ENCODE results near the gene HERC2. TPM values are rescaled to one million over a fixed set of nuclear protein-coding genes. Genes with fewer than 3 reads are reported as not detected.
A peak's percentile ranks its signal among the peaks of the same experiment; 100 is the strongest.
"Not testable (repeated sequence)": the region's sequence is repeated elsewhere in the genome, so short reads cannot be mapped to it uniquely, and the experiment has no call there.

Gene HERC2
- polyA plus RNA-seq, 1 of the 3 experiments (the other 2 are of a cell fraction): 22.3 TPM

DNA sequence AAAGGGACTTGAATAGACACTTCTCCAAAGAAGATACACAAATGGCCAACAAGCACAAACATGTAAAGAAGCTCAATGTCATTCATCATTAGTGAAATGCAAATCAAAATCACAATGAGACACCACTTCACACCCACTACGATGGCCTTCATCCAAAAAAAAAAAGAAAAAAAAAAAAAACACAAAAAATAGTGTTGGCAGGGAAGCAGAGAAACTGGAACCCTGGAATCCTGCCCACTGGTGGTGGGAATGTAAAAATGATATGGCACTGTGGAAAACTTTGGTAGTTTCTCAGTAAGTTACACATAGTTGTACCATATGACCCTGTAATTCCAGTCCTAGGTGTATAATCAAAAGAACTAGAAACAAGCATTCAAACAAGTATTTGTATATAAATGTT lies 94.7 kb downstream of the HERC2 start:
- H3F3A ChIP-seq (replicated peaks; ENCODE audit: insufficient read depth); H4K20me1 ChIP-seq (ENCODE audit: insufficient read depth); POLR2A ChIA-PET; H3K9me2 ChIP-seq; H3K27me3 ChIP-seq (ENCODE audit: insufficient read depth); DNase-seq; H3K9ac ChIP-seq; H3K4me1 ChIP-seq (ENCODE audit: control insufficient read depth in 1 of 2, insufficient read depth in 2 of 2, low read depth in 1 of 2, low read length in 1 of 2); H3K4me3 ChIP-seq (ENCODE audit: low read depth in 2 of 2, low read length in 1 of 2); H3K9me3 ChIP-seq; H3K27ac ChIP-seq (ENCODE audit: low read depth in 2 of 2, low read length in 1 of 2); H3K4me2 ChIP-seq; H2AFZ ChIP-seq (ENCODE audit: low read depth); H3K79me2 ChIP-seq (ENCODE audit: insufficient read depth): not testable (repeated sequence)
- CTCF ChIA-PET: interaction anchor here (0.6 to 1.2 kb wide), 2 partner anchors 12 to 36 kb away, joined by 3 read pairs; no protein-coding TSS in a partner anchor
- TF ChIP-seq, protein P1, sequence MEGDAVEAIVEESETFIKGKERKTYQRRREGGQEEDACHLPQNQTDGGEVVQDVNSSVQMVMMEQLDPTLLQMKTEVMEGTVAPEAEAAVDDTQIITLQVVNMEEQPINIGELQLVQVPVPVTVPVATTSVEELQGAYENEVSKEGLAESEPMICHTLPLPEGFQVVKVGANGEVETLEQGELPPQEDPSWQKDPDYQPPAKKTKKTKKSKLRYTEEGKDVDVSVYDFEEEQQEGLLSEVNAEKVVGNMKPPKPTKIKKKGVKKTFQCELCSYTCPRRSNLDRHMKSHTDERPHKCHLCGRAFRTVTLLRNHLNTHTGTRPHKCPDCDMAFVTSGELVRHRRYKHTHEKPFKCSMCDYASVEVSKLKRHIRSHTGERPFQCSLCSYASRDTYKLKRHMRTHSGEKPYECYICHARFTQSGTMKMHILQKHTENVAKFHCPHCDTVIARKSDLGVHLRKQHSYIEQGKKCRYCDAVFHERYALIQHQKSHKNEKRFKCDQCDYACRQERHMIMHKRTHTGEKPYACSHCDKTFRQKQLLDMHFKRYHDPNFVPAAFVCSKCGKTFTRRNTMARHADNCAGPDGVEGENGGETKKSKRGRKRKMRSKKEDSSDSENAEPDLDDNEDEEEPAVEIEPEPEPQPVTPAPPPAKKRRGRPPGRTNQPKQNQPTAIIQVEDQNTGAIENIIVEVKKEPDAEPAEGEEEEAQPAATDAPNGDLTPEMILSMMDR (IDR thresholded peaks at IDR 0.05): peak; percentile 63
- WGBS (ENCODE audit: low lambda C conversion rate): 64% methylated on average over 1 of the region's 1 CpG
- H3K36me3 ChIP-seq (replicated peaks in 1 of 2; ENCODE audit: control insufficient read depth in 1 of 2, insufficient read depth in 2 of 2, low read length in 1 of 2): peaks cover 12 to 41% of the 10 kb centered on the region in 2 experiments

DNA sequence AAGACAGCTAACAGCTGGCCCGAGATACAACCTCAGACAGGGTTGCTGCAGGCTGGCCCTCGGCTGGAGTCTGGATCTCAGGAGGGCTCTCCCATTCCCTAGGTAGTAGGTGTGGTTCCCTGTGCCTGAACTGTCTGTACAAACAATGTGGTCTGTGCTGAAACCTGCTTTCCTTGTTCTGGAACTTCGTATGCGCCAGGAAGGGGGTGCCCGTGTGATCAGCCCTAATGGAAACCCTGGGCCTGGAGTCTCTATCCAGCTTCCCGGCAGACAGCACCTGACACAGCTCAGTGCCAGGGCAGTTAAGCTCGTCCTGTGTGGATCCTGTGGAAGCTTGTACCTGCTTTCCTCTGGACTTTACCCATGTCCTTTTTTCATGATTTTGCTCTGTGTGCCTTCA lies 99.4 kb downstream of the HERC2 start:
- H3K9ac ChIP-seq; H3K9me2 ChIP-seq; H4K20me1 ChIP-seq (ENCODE audit: insufficient read depth); H3K79me2 ChIP-seq (ENCODE audit: insufficient read depth); H3K27me3 ChIP-seq (ENCODE audit: insufficient read depth); H3K27ac ChIP-seq (ENCODE audit: low read depth in 2 of 2, low read length in 1 of 2); CTCF ChIA-PET; H3F3A ChIP-seq (replicated peaks; ENCODE audit: insufficient read depth); H3K9me3 ChIP-seq; H3K4me3 ChIP-seq (ENCODE audit: low read depth in 2 of 2, low read length in 1 of 2); DNase-seq; H3K4me1 ChIP-seq (ENCODE audit: control insufficient read depth in 1 of 2, insufficient read depth in 2 of 2, low read depth in 1 of 2, low read length in 1 of 2); H3K4me2 ChIP-seq; H2AFZ ChIP-seq (ENCODE audit: low read depth); POLR2A ChIA-PET: not testable (repeated sequence)
- peaks cover 20 to 32% of the 10 kb centered on the region in 2 experiments for H3K36me3 ChIP-seq (replicated peaks in 1 of 2; ENCODE audit: control insufficient read depth in 1 of 2, insufficient read depth in 2 of 2, low read length in 1 of 2)
- 98% methylated on average over 6 of the region's 7 CpGs for WGBS (ENCODE audit: low lambda C conversion rate)

DNA sequence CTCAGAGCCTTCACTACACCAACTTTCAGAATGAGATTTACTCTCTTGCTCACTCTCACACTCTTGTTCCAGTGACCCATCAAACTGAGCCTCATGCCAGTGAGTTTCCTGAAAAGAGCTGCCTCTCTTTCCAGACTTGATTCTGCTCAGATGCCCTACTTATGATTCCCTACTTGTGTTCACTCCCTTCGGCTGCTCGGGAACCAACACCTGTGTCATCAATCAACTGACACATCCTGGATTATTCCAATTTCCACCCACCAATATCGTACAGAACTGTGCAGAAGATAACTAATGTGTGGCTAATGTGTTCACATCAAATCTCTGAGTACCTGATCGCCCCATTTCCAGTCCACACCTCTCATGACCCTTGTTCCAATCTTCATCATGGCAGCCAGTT lies 100.3 kb downstream of the HERC2 start:
- H3K9me2 ChIP-seq; CTCF ChIA-PET; H3K4me1 ChIP-seq (ENCODE audit: control insufficient read depth in 1 of 2, insufficient read depth in 2 of 2, low read depth in 1 of 2, low read length in 1 of 2); DNase-seq; H2AFZ ChIP-seq (ENCODE audit: low read depth); POLR2A ChIA-PET; H3K79me2 ChIP-seq (ENCODE audit: insufficient read depth); H3K9ac ChIP-seq; H3K4me3 ChIP-seq (ENCODE audit: low read depth in 2 of 2, low read length in 1 of 2); H3K4me2 ChIP-seq; H3K27ac ChIP-seq (ENCODE audit: low read depth in 2 of 2, low read length in 1 of 2); H3F3A ChIP-seq (replicated peaks; ENCODE audit: insufficient read depth); H4K20me1 ChIP-seq (ENCODE audit: insufficient read depth); H3K27me3 ChIP-seq (ENCODE audit: insufficient read depth); H3K9me3 ChIP-seq: not testable (repeated sequence)
- 97% methylated on average over 3 of the region's 4 CpGs for WGBS (ENCODE audit: low lambda C conversion rate)
- H3K36me3 ChIP-seq (replicated peaks in 1 of 2; ENCODE audit: control insufficient read depth in 1 of 2, insufficient read depth in 2 of 2, low read length in 1 of 2): peaks cover 20 to 23% of the 10 kb centered on the region in 2 experiments

DNA sequence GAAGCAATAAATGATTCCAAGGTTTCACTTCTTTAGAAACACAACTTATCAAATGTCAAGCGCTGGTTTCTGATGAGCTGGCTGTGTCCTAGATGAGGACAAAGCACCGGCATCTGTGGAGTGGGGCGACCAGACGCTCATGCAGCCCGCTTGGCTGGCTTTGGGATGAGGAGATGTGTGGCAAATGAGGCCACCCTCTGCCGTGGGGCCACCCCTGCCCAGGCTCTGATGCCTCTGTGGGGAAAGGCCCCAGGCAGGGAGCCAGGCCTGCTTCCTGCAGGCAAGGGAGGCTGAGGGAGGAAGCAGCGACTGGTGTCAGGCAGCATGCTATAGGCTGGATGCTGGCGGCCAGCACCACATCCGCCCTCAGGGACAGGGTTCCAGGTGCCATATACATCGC lies 102.9 kb downstream of the HERC2 start:
- POLR2A ChIA-PET: no interaction called here
- no peak overlapping the region for H3K4me2 ChIP-seq
- H3F3A ChIP-seq (replicated peaks; ENCODE audit: insufficient read depth): no peaks in the 10 kb centered on the region
- peaks cover 10 to 29% of the 10 kb centered on the region in 2 experiments for H3K36me3 ChIP-seq (replicated peaks in 1 of 2; ENCODE audit: control insufficient read depth in 1 of 2, insufficient read depth in 2 of 2, low read length in 1 of 2)
- H3K9ac ChIP-seq: no peak overlapping the region
- H3K27me3 ChIP-seq (ENCODE audit: insufficient read depth): no peaks in the 10 kb centered on the region
- 100% methylated on average over 5 of the region's 10 CpGs for WGBS (ENCODE audit: low lambda C conversion rate)
- H3K9me2 ChIP-seq: no peaks in the 10 kb centered on the region
- no peaks in the 10 kb centered on the region for H3K9me3 ChIP-seq
- H3K27ac ChIP-seq (ENCODE audit: low read depth in 2 of 2, low read length in 1 of 2): no peak overlapping the region; a peak in 1 of 4 replicates
- H3K4me3 ChIP-seq (ENCODE audit: low read depth in 2 of 2, low read length in 1 of 2): no peak overlapping the region
- H2AFZ ChIP-seq (ENCODE audit: low read depth): no peak overlapping the region
- H4K20me1 ChIP-seq (ENCODE audit: insufficient read depth): no peaks in the 10 kb centered on the region
- CTCF ChIA-PET: interaction anchor here (1.1 kb wide), 1 partner anchor 70 kb away, joined by 3 read pairs; no protein-coding TSS in a partner anchor
- no peaks in the 10 kb centered on the region for H3K79me2 ChIP-seq (ENCODE audit: insufficient read depth)
- DNase-seq: peak; percentile 11
- no peaks in the 10 kb centered on the region for H3K4me1 ChIP-seq (ENCODE audit: control insufficient read depth in 1 of 2, insufficient read depth in 2 of 2, low read depth in 1 of 2, low read length in 1 of 2)
- TF ChIP-seq, protein P2, sequence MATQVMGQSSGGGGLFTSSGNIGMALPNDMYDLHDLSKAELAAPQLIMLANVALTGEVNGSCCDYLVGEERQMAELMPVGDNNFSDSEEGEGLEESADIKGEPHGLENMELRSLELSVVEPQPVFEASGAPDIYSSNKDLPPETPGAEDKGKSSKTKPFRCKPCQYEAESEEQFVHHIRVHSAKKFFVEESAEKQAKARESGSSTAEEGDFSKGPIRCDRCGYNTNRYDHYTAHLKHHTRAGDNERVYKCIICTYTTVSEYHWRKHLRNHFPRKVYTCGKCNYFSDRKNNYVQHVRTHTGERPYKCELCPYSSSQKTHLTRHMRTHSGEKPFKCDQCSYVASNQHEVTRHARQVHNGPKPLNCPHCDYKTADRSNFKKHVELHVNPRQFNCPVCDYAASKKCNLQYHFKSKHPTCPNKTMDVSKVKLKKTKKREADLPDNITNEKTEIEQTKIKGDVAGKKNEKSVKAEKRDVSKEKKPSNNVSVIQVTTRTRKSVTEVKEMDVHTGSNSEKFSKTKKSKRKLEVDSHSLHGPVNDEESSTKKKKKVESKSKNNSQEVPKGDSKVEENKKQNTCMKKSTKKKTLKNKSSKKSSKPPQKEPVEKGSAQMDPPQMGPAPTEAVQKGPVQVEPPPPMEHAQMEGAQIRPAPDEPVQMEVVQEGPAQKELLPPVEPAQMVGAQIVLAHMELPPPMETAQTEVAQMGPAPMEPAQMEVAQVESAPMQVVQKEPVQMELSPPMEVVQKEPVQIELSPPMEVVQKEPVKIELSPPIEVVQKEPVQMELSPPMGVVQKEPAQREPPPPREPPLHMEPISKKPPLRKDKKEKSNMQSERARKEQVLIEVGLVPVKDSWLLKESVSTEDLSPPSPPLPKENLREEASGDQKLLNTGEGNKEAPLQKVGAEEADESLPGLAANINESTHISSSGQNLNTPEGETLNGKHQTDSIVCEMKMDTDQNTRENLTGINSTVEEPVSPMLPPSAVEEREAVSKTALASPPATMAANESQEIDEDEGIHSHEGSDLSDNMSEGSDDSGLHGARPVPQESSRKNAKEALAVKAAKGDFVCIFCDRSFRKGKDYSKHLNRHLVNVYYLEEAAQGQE (IDR thresholded peaks at IDR 0.05; ENCODE audit: low read depth, low read length): no peak
- TF ChIP-seq RCOR1 (IDR thresholded peaks at IDR 0.05; ENCODE audit: low read length): no peak
- TF ChIP-seq FOXJ3 (CRISPR knock-in tag; IDR thresholded peaks at IDR 0.05): no peak
- TF ChIP-seq, protein P3, sequence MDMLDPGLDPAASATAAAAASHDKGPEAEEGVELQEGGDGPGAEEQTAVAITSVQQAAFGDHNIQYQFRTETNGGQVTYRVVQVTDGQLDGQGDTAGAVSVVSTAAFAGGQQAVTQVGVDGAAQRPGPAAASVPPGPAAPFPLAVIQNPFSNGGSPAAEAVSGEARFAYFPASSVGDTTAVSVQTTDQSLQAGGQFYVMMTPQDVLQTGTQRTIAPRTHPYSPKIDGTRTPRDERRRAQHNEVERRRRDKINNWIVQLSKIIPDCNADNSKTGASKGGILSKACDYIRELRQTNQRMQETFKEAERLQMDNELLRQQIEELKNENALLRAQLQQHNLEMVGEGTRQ (IDR thresholded peaks at IDR 0.05; ENCODE audit: borderline replicate concordance, low read depth, low read length): no peak
- no peak for TF ChIP-seq MEF2A (IDR thresholded peaks at IDR 0.05; ENCODE audit: borderline replicate concordance, low read depth)
- TF ChIP-seq EP300 (IDR thresholded peaks at IDR 0.05; ENCODE audit: borderline replicate concordance in 1 of 2, low read depth in 1 of 2, low read length in 1 of 2): no peak
- TF ChIP-seq RAD21 (IDR thresholded peaks at IDR 0.05; ENCODE audit: low read length): no peak
- no peak for TF ChIP-seq RFX5 (IDR thresholded peaks at IDR 0.05; ENCODE audit: low read length)
- no peak for TF ChIP-seq TCF12 (IDR thresholded peaks at IDR 0.05)
- no peak for TF ChIP-seq GATA2 (CRISPR knock-in tag; IDR thresholded peaks at IDR 0.05)

All from SK-N-SH (cell line).